Renal cortical epithelial cell (primary cell): ENCODE measurements around the gene CD99. TPM values are rescaled to one million over a fixed set of nuclear protein-coding genes. Genes with fewer than 3 reads are reported as not detected.

Experiments
- DNase-seq: peaks from one replicate; pipeline ENCODE4 v3.0.0-alpha.2; 2011; ENCODE audit warnings: low read depth
- total RNA-seq: library from RNA; depleted of rRNA; stranded (reverse); fragments of >200 nt; gene quantifications from 2 replicates; pipeline ENCODE4 v1.2.3, GENCODE V29; 2014

The CD99 gene
- total RNA-seq, 1 donor from 2014 or later = 52.8 TPM

- DNase-seq = no peak
These were observed 7.5 kb downstream of the CD99 start for GRCh38 chrX:2698604-2699003.

GRCh38 chrX:2699959-2700358, 8.9 kb downstream of the CD99 start:
- DNase-seq = no peak

GRCh38 chrX:2700405-2701320, 9.6 kb downstream of the CD99 start:
- no peak for DNase-seq

DNA sequence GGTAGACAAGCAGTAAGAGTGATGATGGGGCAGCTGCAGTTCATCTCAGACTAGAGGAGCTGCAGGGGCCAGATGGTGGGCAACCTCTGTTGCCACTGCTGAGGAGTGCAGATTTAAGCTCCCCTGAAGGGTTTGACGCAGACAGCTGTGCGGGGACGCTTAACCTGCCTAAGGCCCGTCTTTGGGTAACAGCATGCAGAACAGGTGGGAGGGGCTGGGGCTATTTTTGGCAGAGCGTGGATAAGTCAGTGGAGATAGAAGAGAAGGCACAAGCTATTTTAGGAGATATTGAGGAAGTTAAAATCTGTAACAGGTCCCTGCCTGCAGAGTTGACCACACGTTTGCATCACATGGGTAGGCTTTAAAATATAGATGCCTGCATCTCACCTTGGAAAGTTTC, 10.5 kb downstream of the CD99 start:
- no peak for DNase-seq

DNA sequence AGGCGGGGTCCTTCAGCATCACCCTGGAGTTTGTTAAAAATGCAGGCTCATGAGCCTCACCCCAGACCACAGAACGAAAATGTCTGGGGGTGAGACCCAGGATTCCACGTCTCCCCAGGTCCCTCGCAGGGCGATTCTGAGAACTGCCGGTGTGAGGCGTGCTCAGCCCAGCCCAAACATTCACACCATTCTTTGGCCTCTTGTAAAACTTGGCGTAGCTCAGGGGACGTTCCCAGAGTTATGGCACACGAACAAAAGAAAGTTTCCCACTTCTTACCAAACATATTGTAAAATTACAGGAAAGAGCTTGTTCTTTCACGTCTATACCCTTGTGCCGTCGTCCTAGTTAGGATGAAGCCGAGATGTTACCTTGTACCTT, 12.9 kb downstream of the CD99 start:
- no peak for DNase-seq

- DNase-seq = no peak
These were observed 14.1 kb downstream of the CD99 start for GRCh38 chrX:2705046-2705832.

DNA sequence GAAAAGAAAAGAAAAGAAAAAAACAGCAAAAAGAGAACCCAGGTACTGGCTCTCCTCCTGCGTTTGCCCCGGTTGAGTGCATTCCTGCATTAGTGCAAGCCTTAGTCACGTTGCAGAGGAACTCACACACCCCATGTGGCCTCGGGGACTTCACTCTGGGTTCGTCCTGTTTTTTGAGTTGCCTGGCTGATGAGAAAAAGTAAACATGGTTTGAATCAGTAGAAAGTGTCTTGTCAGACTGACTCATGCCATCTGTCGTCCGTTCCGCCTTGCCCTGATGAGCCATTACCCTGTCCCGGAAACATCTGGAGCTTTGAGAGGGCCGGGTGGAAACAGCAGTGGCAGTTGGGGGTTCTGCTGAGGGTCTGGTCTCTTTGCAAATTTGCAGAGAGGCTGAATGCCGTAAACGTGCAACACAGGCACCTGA, 16.3 kb downstream of the CD99 start:
- DNase-seq = peak; percentile 94

GRCh38 chrX:2708021-2708420, 16.9 kb downstream of the CD99 start:
- no peak for DNase-seq

GRCh38 chrX:2708592-2709188, 17.6 kb downstream of the CD99 start:
- DNase-seq = no peak

- no peak for DNase-seq
These were observed 18.5 kb downstream of the CD99 start for GRCh38 chrX:2709556-2709955.

DNA sequence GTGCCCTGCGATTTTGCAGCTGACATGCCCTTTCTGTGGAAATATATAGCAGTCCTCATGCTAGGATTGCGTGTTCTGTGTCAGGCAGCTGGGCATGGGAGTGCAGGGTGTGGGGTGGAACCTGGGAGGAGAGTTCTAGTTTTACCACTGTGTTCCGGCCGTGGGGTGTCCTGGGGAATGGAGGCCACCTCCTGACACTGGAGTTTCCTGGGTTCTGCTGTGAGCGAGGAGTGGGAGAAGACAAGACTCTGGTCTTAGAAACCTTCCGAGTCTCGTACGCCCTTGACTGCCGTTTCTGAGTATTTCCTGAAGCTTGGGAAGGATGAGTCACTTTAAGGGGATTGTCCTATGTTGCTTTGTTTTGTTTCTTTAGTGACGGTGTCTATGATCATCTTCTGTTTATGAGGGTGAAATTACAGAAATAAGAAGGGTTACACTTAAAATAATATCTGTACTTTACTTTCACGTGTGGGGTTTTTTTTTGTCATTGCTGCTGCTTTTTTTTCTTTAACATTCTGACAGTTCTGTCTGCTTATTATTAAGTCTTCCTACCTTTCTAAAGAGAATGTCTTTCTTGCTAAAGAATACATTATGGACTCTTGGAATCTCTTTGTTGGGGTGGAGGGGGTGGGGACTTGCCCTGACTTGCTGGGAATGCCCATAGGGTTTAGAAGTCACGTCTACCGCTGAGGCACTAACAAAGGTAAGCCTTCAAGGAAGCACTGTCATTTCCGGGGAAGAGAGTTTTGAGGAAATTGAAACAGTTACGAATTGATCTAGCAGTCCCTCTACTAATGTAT, 19.1 kb downstream of the CD99 start:
- DNase-seq = peak; percentile 81

GRCh38 chrX:2711441-2711840, 20.3 kb downstream of the CD99 start:
- no peak for DNase-seq

DNA sequence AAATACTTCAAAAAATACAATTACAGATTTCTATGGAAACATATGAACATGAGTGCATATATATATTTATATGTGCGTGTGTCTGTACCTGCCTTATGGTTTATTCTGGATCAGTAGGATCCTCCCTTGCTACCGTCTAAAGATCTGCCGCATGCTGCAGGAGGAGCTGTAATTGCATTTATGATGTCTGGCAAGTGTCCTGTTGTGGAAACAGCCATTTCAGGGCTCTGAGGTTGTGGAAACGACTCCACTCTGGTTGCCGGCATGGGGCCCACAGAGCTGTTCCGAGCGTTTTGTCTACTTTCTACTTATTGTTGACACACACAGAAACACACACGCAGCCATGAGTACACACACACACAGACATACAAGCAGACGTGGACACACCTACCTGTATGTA, 21.3 kb downstream of the CD99 start:
- no peak for DNase-seq

GRCh38 chrX:2712890-2713840, 22.1 kb downstream of the CD99 start:
- DNase-seq = no peak

- DNase-seq = no peak
These were observed 23.5 kb downstream of the CD99 start for GRCh38 chrX:2714551-2714950.

- DNase-seq = no peak
These were observed 24.0 kb downstream of the CD99 start for GRCh38 chrX:2715066-2715600.

DNA sequence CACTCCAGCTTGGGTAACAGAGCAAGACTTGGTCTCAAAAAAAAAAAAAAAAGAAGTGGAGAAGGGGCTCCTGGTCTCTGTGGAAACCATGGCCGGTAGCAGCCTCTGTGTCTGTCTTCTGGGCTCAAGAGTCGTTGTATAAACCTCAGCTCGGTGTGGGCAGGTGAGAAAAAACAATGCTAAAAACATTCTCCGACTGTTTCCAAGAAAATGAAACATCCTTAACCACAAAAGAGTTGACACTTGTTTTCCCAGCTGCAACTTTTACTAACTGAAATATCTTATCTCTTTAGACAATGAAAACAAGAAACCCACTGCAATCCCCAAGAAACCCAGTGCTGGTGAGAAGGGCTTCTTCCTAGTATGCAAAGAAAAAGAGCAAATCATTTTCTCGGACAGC, 26.2 kb downstream of the CD99 start:
- no peak for DNase-seq

DNA sequence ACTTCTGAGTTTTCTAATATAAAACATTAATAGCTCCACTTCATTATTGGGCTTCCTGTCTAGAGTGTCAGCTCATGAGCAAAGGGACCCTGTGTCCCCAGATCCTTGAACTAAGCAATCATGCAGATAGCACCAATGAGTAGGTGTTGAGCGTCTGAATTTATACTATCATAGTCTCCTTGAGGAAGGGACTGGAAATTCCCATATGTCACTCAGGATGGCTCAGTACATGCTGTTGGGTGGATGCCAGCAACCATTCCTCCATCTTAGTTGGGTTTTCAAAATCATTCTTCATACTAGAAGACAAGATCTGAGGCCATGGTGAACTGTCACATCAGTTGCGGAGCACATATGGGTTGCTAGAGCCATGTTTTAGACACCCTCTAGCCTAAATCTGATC, 27.7 kb downstream of the CD99 start:
- DNase-seq = no peak

- DNase-seq = no peak
These were observed 28.8 kb downstream of the CD99 start for GRCh38 chrX:2719774-2720447.
